K562 (cell line): ENCODE results near the gene EVL. TPM values are rescaled to one million over a fixed set of nuclear protein-coding genes. Genes with fewer than 3 reads are reported as not detected.

Experiments
- ARNT ChIP-seq, 2 experiments: fragments of 450-650 bp; IDR thresholded peaks; 2 replicates each; pipeline ENCODE4 v1.6.1; 2016; ENCODE audit warnings: mild to moderate bottlenecking in 1 of 2
- BHLHE40 ChIP-seq: IDR thresholded peaks from 2 replicates; pipeline ENCODE4 v1.6.1; 2011; ENCODE audit warnings: low read length, improper control_type of control experiment
- CBX3 ChIP-seq, 2 experiments: IDR thresholded peaks; 1 replicate in 1 of 2; 2 replicates in 1 of 2; pipeline ENCODE4 v1.6.1; 2012; ENCODE audit warnings: inconsistent platforms in 2 of 2, low read length in 2 of 2, borderline replicate concordance in 1 of 2, control low read depth in 1 of 2
- DPF2 ChIP-seq: fragments of 450-650 bp; IDR thresholded peaks from 2 replicates; pipeline ENCODE4 v1.6.1; 2016
- EP400 ChIP-seq: fragments of 450-650 bp; IDR thresholded peaks from 2 replicates; pipeline ENCODE4 v1.6.1; 2017; ENCODE audit warnings: antibody characterized with exemption, mild to moderate bottlenecking, moderate library complexity
- GATA2 ChIP-seq: sonication (generic); formaldehyde crosslinking; IDR thresholded peaks from 2 replicates; pipeline ENCODE4 v1.4.0; 2020; ENCODE audit warnings: mild to moderate bottlenecking, missing genetic modification reagents
- HDAC1 ChIP-seq, 2 experiments: fragments of 450-650 bp; IDR thresholded peaks; 2 replicates each; pipeline ENCODE4 v1.6.1; 2016 to 2017; ENCODE audit warnings: inconsistent platforms in 1 of 2, mild to moderate bottlenecking in 1 of 2, moderate library complexity in 1 of 2
- L3MBTL2 ChIP-seq: fragments of 450-650 bp; IDR thresholded peaks from 2 replicates; pipeline ENCODE4 v1.6.1; 2016; ENCODE audit warnings: mild to moderate bottlenecking, moderate library complexity
- LEF1 ChIP-seq: fragments of 450-650 bp; IDR thresholded peaks from 2 replicates; pipeline ENCODE4 v1.6.1; 2016; ENCODE audit warnings: mild to moderate bottlenecking
- MAZ ChIP-seq, 2 experiments: fragments of 450-650 bp in 1 of 2; sonication (generic) in 1 of 2; formaldehyde crosslinking; IDR thresholded peaks in 1 of 2; conservative IDR thresholded peaks in 1 of 2; 2 replicates each; pipeline versions ENCODE4 v1.4.0 to v1.5.0; 2020; ENCODE audit warnings: mild to moderate bottlenecking in 1 of 2, missing genetic modification reagents in 1 of 2
- MBD1 ChIP-seq: fragments of 250-450 bp; sonication (Bioruptor Pico); IDR thresholded peaks from 2 replicates; pipeline ENCODE4 v1.8.0; 2022; ENCODE audit warnings: inconsistent platforms
- REST ChIP-seq, 2 experiments: fragments of 450-650 bp; formaldehyde crosslinking in 1 of 2; IDR thresholded peaks; 2 replicates each; pipeline versions ENCODE4 v1.4.0 to v1.6.1; 2014 to 2020; ENCODE audit warnings: mild to moderate bottlenecking in 2 of 2, borderline replicate concordance in 1 of 2, low read depth in 1 of 2
- SMARCA4 ChIP-seq: fragments of 450-650 bp; IDR thresholded peaks from 2 replicates; pipeline ENCODE4 v1.6.1; 2016
- ZHX1 ChIP-seq: fragments of 150-350 bp; conservative IDR thresholded peaks from 2 replicates; pipeline ENCODE4 v1.6.1; 2014; ENCODE audit warnings: low read length
- ZNF239 ChIP-seq: fragments of 250-450 bp; sonication (Bioruptor Pico); IDR thresholded peaks from 2 replicates; pipeline ENCODE4 v1.4.0; 2020; ENCODE audit warnings: mild to moderate bottlenecking
- ZNF316 ChIP-seq: fragments of 450-650 bp; IDR thresholded peaks from 2 replicates; pipeline ENCODE4 v1.6.1; 2016
- ZNF644 ChIP-seq: fragments of 200-800 bp; sonication (Bioruptor generic); IDR thresholded peaks from 2 replicates; pipeline ENCODE4 v1.6.1; 2016; ENCODE audit warnings: low read depth, missing genetic modification characterization, missing compliant biosample characterization
- polyA plus RNA-seq, 8 experiments: library from polyadenylated mRNA; depleted of rRNA in 4 of 8; stranded (reverse) in 5 of 8; unstranded in 3 of 8; fragments of >200 nt; fragmentation: Nextera tagmentation in 2 of 8; fragmentation: Illumina TruSeq in 1 of 8; extraction: Ambion mirVana in 2 of 8; extraction: Trizol in 1 of 8; gene quantifications; 2 replicates each; pipeline versions ENCODE4 v1.2.1 to v1.2.3, GENCODE V29; 2011 to 2014; ENCODE audit warnings: inconsistent platforms in 1 of 8, missing spikeins in 1 of 8
- total RNA-seq, 7 experiments: library from RNA; depleted of rRNA in 6 of 7; stranded (reverse); fragments of >200 nt in 6 of 7; fragmentation: Illumina TruSeq in 2 of 7; extraction: Trizol in 2 of 7; gene quantifications; 2 replicates each; pipeline versions ENCODE4 v1.2.1 to v1.2.3, GENCODE V29; 2011 to 2021; ENCODE audit warnings: low replicate concordance in 1 of 7

Gene EVL
- total and polyA plus RNA-seq, 9 of the 15 experiments (the other 6 are each of a cell fraction or from before 2014, with no cell fraction given), result 2.9 to 43.4 (median 23.9) TPM

- TF ChIP-seq L3MBTL2, result 0 out of 2 replicates have a peak, but pooled peaks have one; percentile 10
- TF ChIP-seq GATA2 (CRISPR knock-in tag), result peak; percentile 46; the same call in 1 of the 2 replicates
- 0 out of 2 replicates have a peak, but pooled peaks have one; percentile 42 for TF ChIP-seq DPF2
- peak; percentile 80 for TF ChIP-seq REST (IDR thresholded peaks at IDR 0.05; ENCODE audit: borderline replicate concordance)
- no peak for TF ChIP-seq REST (CRISPR knock-in tag; IDR thresholded peaks at IDR 0.05; ENCODE audit: low read depth)
- TF ChIP-seq HDAC1 (IDR thresholded peaks at IDR 0.05), result 0 out of 4 replicates have a peak, but pooled peaks of 1 of the 2 experiments have one; percentile 27
- TF ChIP-seq ZNF316, result no peak
- TF ChIP-seq MAZ (CRISPR knock-in tag; conservative IDR thresholded peaks at IDR 0.05 in 1 of 2, IDR thresholded peaks at IDR 0.05 in 1 of 2), result peak in 1 of 2 experiments; percentile 44; a peak in 2 of 4 replicates
- TF ChIP-seq ARNT (IDR thresholded peaks at IDR 0.05), result 0 out of 4 replicates have a peak, but pooled peaks of 1 of the 2 experiments have one; percentile 59
- TF ChIP-seq CBX3 (IDR thresholded peaks at IDR 0.05; ENCODE audit: borderline replicate concordance in 1 of 2, low read length in 2 of 2), result no peak
- TF ChIP-seq ZHX1, result no peak
- no peak for TF ChIP-seq ZNF644
- TF ChIP-seq EP400, result 0 out of 2 replicates have a peak, but pooled peaks have one; percentile 20
- TF ChIP-seq MBD1 (CRISPR knock-in tag), result no peak
- TF ChIP-seq SMARCA4, result peak; percentile 21; the same call in 1 of the 2 replicates
- TF ChIP-seq LEF1, result no peak
- TF ChIP-seq BHLHE40, result peak; percentile 34; the same call in 1 of the 2 replicates
- TF ChIP-seq ZNF239, result 0 out of 2 replicates have a peak, but pooled peaks have one; percentile 6
Observed at GRCh38 chr14:100025111-100025510, 40.1 kb upstream of the EVL start (continued).
